Dermis blood vessel endothelial cell (primary cell): ENCODE results near the gene FBLN1. TPM values are rescaled to one million over a fixed set of nuclear protein-coding genes. Genes with fewer than 3 reads are reported as not detected.
A peak's percentile ranks its signal among the peaks of the same experiment; 100 is the strongest.
"Not testable (repeated sequence)": the region's sequence is repeated elsewhere in the genome, so short reads cannot be mapped to it uniquely, and the experiment has no call there.

Source experiments
- DNase-seq: peaks from one replicate; pipeline ENCODE4 v3.0.0; 2010
- total RNA-seq: library from RNA; depleted of rRNA; stranded (reverse); fragments of >200 nt; gene quantifications from 2 replicates; pipeline ENCODE4 v1.2.3, GENCODE V29; 2014

FBLN1 gene
- total RNA-seq, 1 donor from 2014 or later = 0.34 TPM

GRCh38 chr22:45548991-45549761 is 46.5 kb downstream of the FBLN1 start:
- DNase-seq = peak; percentile 8

- no peak for DNase-seq
Measured at GRCh38 chr22:45549762-45550378, 47.2 kb downstream of the FBLN1 start.

- DNase-seq = no peak
Measured at GRCh38 chr22:45550416-45550815, 47.7 kb downstream of the FBLN1 start.

- no peak for DNase-seq
Measured at GRCh38 chr22:45550891-45551290, 48.2 kb downstream of the FBLN1 start.

- no peak for DNase-seq
Measured at GRCh38 chr22:45551310-45552016, 48.8 kb downstream of the FBLN1 start.

- no peak for DNase-seq
Measured at GRCh38 chr22:45552017-45552411, 49.3 kb downstream of the FBLN1 start.

GRCh38 chr22:45552580-45553350 is 50.1 kb downstream of the FBLN1 start:
- DNase-seq = no peak

GRCh38 chr22:45553351-45554039 is 50.8 kb downstream of the FBLN1 start:
- peak; percentile 86 for DNase-seq

GRCh38 chr22:45554040-45554406 is 51.3 kb downstream of the FBLN1 start:
- no peak for DNase-seq

GRCh38 chr22:45554861-45555260 is 52.2 kb downstream of the FBLN1 start:
- no peak for DNase-seq

- DNase-seq = not testable (repeated sequence)
Measured at GRCh38 chr22:45557926-45558325, 55.2 kb downstream of the FBLN1 start.

GRCh38 chr22:45560092-45560491 is 57.4 kb downstream of the FBLN1 start:
- not testable (repeated sequence) for DNase-seq

- not testable (repeated sequence) for DNase-seq
Measured at GRCh38 chr22:45560761-45561160, 58.1 kb downstream of the FBLN1 start.

- DNase-seq = no peak
Measured at GRCh38 chr22:45562102-45562501, 59.4 kb downstream of the FBLN1 start.

GRCh38 chr22:45562537-45563361 is 60.1 kb downstream of the FBLN1 start:
- no peak for DNase-seq

- DNase-seq = no peak
Measured at GRCh38 chr22:45563362-45564040, 60.8 kb downstream of the FBLN1 start.

GRCh38 chr22:45564349-45565030 is 61.8 kb downstream of the FBLN1 start:
- no peak for DNase-seq

GRCh38 chr22:45565171-45565570 is 62.5 kb downstream of the FBLN1 start:
- no peak for DNase-seq

GRCh38 chr22:45565973-45566372 is 63.3 kb downstream of the FBLN1 start:
- no peak for DNase-seq

GRCh38 chr22:45568213-45568612 is 65.5 kb downstream of the FBLN1 start:
- DNase-seq = no peak
